Hematopoietic multipotent progenitor cell treated with erythropoietin and hydrocortisone succinate and interleukin-3 and kit ligand, for 6 days (in vitro differentiated cells): Measurements from ENCODE around the gene SETD3.

ENCODE experiments used
- DNase-seq: peaks from one replicate; pipeline ENCODE4 v3.0.0-alpha.2; 2015

The SETD3 gene

DNA sequence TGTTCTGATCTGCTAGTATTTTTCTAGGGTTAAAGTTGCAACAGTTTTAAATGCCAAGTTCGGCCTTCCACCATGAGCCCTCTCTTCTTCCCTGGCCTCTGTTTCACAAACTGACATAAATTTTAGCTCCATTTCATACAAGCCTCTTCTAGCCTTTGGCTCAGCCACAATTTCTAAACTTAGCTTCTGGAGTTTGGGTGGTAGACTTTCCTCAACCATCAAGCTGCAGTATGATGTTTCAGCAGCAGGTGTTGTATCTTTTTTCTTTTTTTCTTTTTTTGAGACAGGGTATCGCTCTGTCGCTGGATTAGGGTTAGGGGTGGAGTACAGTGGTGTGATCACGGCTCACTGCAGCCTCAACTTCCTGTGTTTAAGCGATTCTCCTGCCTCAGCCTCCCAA is 29.4 kb downstream of the SETD3 start:
- no peak for DNase-seq

DNA sequence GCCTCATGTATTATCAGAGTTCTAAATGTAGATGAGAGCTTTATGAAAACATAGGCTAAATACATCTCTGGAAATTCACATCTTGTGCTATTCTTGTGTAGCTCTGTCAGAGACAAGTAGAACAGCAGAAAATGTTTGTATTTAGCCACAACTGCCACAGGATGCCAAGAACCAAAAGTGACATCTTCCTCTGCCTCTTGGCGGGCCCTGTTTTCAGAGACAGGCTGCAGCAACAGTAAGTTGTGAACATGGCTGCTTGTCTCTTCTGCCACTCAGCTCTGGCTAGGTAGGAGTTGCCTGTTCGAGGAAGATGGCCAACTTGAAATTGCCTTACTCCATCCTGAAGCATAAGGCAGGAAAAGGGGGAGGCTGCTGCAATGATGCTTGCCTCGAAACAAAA is 30.4 kb downstream of the SETD3 start:
- no peak for DNase-seq

DNA sequence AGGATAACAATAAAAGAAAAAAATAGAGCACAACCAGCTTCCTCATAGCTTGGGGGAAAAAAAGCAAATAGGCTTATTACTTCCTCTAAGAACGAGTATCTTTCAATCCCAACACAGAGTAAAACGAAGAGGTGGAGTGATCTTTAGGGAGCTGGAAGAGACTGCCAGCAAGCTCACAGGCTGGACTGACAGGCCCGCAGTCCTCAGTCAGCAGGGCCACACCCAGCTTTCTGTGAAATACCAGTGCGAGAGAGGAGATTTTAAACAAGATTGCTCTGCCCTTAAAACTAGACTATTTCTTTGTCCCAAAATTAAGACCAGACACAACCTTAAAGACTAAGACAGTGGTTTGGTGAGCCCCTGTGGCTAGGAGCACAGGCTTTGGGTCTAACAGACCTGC is 32.9 kb downstream of the SETD3 start:
- DNase-seq, result peak; percentile 61

DNA sequence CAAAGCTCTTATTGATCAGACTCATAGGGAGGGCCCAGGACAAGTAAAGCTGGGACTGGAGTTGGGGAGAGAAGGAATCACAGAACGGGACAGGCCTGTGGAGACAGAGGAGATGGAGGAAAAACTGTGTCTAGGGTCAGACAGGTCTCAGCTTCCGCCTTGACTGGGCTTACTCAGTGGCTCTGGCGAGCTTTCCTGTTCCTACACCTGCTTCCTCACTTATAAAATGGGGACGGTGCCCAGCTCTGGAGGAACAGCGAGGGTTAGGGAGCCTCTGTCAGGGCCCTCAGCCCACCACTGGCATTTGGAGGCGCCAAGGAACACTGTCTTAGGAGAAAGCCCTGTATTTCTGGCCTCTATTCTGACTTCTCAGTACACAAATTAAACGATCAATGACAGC is 34.7 kb downstream of the SETD3 start:
- no peak for DNase-seq

DNA sequence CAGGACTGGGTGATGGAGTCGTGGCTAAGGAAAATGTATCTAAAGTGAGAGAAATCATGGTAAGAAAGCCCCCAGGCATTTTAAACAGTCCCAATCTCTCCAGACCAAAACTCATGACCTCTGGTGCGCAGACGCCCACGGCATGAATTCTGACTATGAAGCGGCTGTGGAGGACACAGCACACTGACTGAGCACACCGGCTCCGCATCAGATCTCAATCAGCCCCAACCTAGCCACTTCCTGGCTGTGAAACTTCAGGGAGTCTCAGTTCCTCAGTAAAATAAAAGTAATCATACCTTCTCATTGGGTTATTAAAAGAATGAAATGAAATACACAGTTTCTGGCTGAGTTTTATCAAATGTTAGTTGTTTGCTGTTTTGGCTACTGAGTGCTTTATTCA is 38.7 kb downstream of the SETD3 start:
- DNase-seq, result no peak

DNA sequence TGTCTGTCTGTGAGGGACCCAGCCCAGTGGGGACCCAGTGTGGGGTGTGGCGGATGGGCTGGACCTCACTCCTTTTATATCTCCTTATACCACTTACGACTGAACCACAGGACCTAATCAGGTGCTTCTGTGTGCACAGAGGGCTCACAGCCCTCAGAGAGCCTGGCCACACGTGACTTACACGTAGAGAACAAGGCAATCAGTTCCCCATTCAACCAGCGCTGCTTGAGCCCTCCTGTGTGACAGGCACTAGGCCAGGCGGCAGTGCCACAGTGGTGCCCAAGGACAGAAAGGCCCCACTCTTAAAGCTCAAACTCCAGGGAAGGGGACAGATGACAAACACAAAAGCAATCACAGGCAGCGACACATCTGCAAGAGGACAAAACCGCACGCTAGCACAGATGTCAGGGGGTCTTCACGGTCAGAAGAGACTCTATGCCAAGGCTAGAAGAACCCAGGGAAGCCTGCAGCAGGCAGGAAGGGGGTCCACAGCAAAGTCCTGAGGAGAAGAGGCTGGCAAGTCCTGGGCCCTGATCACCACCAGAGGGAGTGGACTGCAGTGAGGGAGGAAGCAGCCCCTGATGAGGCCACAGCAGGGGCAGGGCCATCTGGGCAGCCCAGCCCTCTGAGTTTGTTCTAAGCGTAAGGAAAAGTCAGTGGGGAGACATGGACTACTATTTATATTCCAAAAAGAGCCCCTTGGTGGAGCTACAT is 39.3 kb downstream of the SETD3 start:
- DNase-seq, result peak; percentile 31

DNA sequence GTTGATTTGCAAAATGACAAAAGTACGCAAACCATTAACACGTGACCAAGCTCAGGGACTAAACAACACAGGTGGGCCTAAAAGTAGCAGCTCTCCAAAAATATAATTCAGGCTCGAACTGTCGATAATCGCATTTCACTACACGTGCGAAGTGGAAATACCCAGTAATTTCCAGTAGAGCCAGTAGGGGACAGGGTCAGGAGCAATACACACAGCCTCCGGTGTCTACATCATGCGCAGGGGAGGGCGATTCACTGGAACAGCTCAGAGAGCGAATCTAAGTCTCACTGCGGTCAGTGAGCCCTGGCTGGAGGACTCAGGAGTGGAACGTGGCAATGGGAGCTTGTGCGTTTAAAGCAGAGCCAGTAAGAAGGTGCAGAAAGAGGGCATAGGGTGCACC is 40.4 kb downstream of the SETD3 start:
- DNase-seq, result peak; percentile 19

DNA sequence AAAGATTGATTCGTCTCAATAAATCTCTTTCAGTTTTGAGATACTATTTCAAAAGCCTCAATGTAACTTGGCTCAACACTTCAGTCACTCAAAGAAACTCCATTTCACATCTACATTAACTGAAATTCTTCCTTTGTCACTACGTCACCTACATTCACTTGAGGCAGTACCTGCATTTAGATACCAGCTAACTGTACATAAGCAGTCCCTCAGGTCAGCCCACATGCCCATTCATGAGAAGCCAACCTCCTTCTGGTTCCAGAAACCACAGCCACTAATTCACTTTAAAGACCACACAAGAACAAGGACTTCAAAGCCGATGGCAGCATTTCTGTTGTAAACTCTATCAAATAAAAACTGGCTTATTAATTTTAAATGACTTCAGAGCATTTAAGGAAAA is 43.0 kb downstream of the SETD3 start:
- no peak for DNase-seq

DNA sequence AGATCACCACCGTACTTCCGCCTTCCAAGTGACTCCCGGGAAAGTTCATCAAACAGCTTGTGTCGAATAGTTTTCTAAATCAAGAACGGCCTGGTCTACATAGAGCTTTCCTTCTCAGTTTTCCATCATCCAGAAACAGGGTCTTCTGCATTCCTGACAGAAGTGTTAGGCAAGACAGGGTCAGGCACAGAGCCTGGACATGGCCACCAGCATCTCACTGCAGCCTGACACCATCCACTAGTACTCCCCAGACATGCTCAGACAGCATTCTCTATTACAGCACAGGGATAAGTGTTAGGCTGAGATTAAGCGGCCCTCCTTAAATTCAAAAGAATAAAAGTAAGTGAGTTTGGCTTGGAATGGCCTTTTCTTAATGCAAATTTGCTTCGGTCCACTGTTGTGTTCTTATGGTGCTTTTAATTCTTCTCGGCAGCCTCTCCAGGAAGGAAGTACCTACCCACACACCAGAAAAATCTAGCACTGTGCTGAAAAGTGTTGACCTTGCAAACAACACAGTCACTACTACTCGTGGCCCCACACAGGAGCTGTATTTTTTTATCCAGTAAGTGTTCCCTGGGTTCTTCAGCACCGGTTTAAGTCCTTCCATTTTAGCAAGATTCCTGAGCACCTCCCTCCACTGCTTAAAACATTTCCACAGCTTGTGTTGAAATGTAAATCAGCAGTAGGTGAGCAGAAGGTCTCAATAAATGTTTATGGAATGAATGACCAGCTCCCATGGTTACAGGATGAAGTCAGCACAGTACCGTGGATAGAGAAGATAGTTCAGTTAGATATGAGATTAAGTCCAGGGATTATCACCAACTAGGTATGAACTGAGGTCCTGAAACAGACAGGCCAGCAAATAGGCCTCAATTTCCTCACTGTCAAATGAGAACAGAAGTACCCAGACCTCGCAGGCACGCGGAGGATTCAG is 44.1 kb downstream of the SETD3 start:
- DNase-seq, result no peak

DNA sequence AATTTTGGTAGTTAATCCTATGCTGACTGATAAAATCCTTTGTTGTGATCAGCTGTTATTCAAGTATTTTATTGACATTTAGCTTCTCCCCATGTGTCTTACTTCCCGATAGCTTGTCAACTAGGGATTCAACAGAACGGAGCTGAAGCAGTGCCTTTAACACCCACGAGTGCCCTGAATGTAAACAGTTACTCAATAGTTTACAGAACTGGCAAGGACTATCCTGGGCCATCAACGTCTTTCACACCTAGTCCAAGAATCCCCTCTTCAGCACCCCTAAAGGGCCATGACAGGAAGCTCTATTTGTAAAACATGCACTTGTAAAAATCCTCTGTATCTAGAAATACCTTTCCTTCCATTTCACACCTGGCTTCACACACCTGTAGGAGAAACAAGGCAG is 45.3 kb downstream of the SETD3 start:
- DNase-seq, result no peak

DNA sequence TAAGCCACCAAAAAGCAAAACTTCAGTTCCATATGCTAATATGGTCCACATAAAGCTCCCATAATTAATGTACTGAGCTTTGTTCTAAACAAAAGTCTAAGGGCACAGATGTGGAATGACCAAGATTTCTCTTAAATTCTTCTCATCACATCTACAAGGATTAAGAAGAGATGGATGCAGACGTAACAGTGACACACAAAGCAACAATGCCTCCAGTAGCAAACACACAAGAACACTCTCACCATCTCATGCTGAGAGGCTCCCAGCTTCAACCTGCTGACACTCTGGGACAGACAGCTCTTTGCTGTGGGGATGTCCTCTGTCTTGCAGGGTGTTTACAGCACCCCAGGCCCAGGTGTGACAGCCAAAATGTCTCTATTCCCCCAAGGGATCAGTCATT is 48.2 kb downstream of the SETD3 start:
- no peak for DNase-seq

DNA sequence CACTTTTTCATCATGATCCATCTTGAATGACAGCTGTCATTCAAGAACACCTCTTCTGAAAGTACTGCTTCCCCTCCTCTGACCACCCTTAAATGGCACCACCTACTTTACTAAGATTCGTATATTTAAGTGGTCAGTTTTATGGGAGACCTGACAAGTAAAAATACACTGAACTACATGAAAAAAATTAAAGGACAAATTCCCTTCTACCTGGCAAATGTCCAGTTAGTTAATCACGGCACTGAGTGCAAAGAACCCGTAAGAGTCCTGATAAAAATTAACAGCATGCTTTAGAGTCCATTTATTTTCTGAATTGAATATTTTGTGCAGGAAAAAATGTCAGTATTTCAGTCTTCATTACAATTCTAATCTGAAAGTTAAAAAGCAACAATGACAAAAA is 48.7 kb downstream of the SETD3 start:
- no peak for DNase-seq

DNA sequence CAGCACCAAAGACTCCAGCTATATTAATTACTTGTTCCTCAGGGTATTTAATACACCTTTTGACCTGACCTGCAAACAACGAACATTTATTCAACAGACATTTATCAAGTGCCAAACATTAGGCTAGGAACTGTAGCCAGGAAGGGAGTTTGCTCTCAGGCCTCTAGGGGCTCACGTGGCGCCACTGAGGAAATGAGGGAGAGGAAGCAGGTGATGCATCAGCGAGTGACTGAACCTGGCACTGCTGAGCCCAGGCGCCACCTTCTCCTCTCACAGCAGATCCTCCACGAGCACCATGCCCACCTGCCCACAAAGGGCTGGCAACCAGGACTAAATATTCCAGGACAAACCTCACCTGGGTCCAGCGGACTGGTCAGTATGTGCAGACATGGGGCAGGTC is 50.2 kb downstream of the SETD3 start:
- DNase-seq, result peak; percentile 44

DNA sequence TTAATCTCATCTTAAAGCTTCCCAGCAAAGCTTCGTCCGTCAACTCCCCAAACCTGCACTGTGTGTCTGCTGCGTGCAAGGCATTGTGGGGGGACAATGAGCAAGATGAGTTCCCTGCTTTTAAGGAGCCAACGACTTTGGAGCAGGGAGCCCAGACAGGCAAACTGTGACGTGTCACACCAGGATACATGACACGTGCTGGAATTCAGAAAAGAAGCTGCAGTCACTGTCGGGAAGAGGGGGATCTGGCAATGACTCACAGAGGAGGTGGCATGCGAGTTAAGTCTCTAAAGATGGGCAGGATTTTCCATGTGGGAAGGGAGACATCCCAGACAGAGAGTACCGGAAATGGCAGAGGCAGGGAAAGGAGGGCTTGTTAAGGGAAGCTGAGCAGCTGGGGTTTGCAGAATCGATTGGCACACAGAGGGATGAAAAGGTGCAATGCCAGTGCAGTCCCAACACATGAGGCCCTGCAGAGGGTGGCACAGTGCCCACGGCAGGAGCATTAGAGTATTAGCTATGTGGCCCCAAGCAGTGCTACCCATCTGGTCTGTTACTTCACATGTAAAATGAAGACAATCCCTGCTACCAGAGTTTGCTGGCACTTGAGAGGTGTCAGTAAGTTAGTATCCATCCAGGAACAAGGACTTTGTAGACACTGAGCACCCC is 52.9 kb downstream of the SETD3 start:
- DNase-seq, result no peak

DNA sequence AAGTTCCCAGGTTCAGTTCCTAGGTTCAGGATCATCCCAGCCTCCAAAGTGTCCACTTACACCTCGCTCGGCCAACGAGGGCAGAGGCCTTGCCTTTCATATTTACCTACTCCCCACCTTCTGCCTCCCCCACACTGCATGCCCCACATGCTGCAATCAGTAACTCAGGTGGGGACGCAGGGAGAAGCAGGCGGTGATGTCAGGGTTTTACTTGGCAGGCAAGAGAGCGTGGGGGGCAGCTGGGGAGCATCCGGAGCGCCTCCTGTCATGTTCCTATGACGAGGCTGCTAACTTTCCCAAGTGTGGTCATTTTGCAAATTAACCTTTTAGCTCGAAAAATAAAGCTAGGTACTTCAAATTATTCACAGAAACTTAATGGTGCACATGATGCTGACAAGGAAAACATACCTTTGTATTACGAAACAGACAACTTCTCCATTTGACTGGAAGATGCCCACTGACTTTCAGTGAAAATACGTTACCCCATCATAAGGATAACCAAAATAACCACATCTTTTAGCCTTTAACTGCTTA is 53.8 kb downstream of the SETD3 start:
- DNase-seq, result no peak

DNA sequence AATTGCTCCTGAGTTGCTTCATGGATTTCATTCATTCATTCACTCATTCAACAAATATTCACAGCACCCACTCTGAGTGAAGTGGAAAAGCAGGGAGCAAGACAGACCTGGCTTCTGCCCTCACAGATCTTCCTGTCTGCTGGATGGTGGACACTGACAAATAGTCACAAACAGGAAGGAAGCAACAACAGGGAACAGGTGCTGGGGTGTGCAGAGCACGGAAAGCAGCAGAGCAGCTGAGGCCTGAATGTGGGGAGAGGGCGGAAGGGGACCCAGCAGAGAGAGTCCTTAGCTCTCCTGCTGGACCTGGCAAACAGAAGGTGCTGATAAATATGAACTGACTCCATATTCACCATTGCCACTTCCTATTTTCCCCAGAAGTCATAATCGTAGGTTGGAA is 54.4 kb downstream of the SETD3 start:
- DNase-seq, result no peak

DNA sequence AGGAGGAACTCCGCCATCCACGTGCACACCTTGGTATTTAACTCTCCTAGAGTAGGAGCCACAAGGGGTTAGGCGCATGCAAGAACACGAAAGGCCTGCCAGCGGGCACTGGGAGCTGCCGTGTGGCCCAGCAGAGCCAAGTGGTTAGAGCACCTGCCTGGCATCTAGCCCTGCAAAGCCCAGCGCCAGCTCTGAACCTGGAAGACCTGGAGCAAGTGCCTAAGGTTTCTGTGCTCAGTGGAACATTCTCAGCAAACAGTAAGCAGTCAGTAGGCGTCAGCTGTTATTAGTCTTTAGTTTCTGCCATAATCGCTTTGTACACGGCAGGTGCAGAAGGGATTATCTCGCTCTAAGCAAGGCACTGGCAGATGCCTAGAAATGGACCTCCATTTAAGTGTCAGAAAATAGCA is 55.4 kb downstream of the SETD3 start:
- no peak for DNase-seq

DNA sequence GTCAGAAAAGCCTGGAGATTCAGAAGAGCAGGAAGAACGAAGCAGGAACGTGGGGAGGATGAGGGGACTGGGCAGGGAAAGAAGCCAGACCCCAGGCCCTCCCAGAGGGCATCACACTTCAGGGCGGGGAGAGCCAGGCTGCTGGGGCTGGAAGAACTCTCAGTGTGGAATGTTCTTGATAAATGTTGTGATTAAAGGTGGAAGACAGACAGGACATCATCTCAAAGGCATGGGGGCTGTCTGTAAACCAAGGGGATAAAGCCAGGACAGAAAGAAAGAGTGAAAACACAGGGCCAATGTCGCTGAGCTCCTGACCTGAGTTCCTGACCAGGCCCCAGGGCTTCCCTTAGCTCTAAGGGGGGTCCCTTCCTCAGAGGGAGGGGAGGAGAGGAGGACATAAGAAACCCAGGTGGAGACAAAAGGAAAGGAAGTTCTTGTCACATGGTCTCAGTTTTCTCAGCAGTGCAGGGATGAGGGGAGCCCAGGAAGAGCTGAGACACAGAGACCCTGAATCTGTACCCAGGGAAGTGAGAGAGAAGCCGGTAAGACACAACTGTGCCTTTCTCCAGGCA is 56.3 kb downstream of the SETD3 start:
- DNase-seq, result no peak

DNA sequence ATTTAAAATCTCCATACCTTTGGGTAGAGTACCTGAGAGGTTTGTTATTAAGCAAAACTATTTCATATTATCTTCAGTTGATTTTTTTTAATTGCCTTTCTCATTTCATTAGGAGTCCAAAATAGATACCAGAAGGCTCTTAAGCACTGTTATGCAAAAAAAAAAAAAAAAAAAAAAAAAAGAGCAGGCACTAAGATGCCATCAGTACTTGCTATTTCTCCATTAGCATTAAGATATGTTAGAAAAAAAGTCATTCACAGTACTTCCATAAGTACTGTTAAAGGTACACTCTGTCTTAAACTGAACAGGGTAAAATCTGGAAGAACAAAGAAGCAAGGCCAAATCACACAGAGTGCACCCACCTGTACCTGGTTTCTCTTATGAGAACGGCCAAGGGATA is 57.2 kb downstream of the SETD3 start:
- DNase-seq, result no peak

DNA sequence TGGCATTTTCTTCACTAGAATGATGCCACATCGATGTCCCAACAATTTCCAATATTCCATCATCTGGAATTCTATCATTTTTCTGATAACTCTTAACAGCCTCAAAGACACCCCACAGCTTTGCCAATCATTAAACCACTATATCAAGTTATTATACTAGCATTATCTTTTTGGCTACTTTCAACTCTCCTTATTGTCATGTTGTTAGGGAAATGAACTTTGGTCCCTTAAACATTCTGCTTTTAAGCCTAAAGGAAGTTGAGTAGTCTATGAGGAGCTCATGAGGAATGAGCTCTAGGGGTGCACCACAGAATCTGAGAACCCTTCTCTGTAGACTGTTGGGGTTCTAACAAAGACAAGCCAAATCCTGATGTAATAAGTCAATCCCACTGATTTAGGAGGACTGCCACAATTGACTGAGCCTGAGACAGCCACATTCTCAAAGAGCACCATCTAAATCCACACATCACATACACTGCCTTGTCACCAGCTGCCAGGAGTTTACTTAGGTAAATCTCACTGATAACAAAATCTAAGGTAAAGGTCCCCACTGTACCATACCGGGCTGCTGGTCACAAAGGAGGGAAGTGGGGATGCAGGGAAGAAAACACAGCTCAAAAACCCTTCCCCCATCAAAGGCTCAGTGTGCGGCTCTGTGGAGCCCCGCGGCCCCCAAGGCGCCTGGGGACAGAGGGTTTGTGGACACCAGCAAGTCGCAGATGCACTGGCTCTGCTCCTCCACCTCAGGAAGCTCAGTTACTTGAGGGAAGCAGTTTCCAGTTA is 58.2 kb downstream of the SETD3 start:
- DNase-seq, result no peak

DNA sequence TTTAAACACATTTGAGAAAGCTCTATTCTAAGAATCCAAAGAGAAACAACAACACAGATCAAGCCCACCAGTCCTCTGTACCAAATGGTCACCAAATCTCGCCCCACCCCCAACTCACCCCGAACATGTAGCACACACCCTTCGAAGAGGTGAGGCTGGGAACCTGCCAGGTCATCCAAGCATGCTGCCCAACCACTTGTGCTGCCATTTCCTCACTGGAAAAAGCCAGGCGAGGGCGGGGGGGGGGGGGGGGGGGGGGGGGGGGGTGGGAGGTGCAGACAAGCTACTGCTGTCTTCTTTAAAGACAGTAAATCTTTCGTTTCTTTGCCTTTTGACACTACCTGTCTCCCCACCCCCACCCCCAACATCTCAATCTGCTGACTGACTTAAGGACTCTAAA is 59.9 kb downstream of the SETD3 start:
- no peak for DNase-seq

DNA sequence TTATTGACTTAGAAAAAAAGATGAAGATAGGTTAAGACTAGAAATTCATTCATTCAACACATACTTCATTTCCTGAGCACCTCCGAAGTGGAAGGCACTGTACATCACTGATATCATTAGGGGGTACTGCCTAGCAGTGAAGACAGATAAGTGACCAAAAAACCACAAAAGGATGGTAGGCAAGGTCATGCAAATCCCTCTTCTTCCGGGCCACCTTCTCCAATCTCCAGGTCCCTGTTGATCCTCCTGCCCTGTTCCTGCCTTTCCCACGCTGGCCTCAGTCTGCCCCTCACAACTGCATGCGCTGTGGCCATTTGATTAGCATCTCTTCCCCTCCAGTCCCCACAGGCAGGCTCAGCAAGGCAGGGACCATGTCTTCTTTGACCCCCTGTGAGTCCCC is 60.8 kb downstream of the SETD3 start:
- DNase-seq, result peak; percentile 81
